GM12878 (cell line): ENCODE data around the gene RGS5. TPM values are rescaled to one million over a fixed set of nuclear protein-coding genes. Genes with fewer than 3 reads are reported as not detected.

Source experiments
- ATAC-seq: fragments of 200-7000 bp; cut with Tn5 transposase; 3 replicates; pipeline ENCODE4 v1.9.1; 2020; ENCODE audit warnings: mild to moderate bottlenecking, moderate library complexity
- BruUV-seq: library from RNA; stranded (reverse); fragments of 400-500 nt; replicated peaks from 2 replicates; lab custom pipeline; 2021; lab: Mats Ljungman, UMichigan
- CTCF ChIA-PET: fragments of 300-600 bp; sonication (Branson Sonifier 250); formaldehyde crosslinking; extraction: SDS; loops from one replicate; lab custom pipeline; 2021; ENCODE audit warnings: inconsistent platforms; lab: Yijun Ruan, JAX
- POLR2A ChIA-PET: fragments of 350-600 bp; formaldehyde crosslinking; extraction: SDS; loops from one replicate; lab custom pipeline; 2021; ENCODE audit warnings: inconsistent platforms; lab: Charles Lee
- RAD21 ChIA-PET: fragments of 300-600 bp; sonication (Branson Sonifier 250); formaldehyde crosslinking; loops from one replicate; lab custom pipeline; 2023; ENCODE audit warnings: antibody characterized with exemption; ENCODE audit not compliant: unreplicated experiment; lab: Charles Lee
- SMC1A ChIA-PET: fragments of 300-600 bp; sonication (Branson Sonifier 250); formaldehyde crosslinking; loops from one replicate; lab custom pipeline; 2023; ENCODE audit not compliant: unreplicated experiment, uncharacterized antibody; lab: Charles Lee
- DNase-seq: peaks from one replicate; pipeline ENCODE4 v3.0.0-alpha.2; 2011; ENCODE audit warnings: low read depth, low spot score
- FAIRE-seq: peaks from 3 replicates; lab custom pipeline; 2011; peaks lifted over from hg19 to GRCh38; lab: Jason Lieb, UNC
- H2AFZ ChIP-seq: 2 replicates; pipeline ENCODE4 v1.6.0; 2011; ENCODE audit warnings: low read depth, low read length, control low read depth; ENCODE audit not compliant: control insufficient read depth
- H3K27ac ChIP-seq: 2 replicates; pipeline ENCODE4 v1.5.1; 2011; ENCODE audit warnings: control low read depth; ENCODE audit not compliant: control insufficient read depth, insufficient read depth
- H3K27me3 ChIP-seq, 2 experiments: replicated peaks in 1 of 2; 2 replicates each; pipeline versions ENCODE4 v1.6.0 to v1.6.1; 2011; ENCODE audit warnings: low read length in 1 of 2; ENCODE audit not compliant: control insufficient read depth in 2 of 2, insufficient read depth in 2 of 2
- H3K36me3 ChIP-seq, 2 experiments: 2 replicates each; pipeline ENCODE4 v1.5.1; 2011; ENCODE audit warnings: low read length in 1 of 2; ENCODE audit not compliant: control insufficient read depth in 2 of 2, insufficient read depth in 2 of 2
- H3K4me1 ChIP-seq: 2 replicates; pipeline ENCODE4 v1.6.1; 2011; ENCODE audit warnings: mild to moderate bottlenecking, low read length, moderate library complexity, mixed read lengths; ENCODE audit not compliant: control insufficient read depth, insufficient read depth
- H3K4me2 ChIP-seq: 2 replicates; pipeline ENCODE4 v1.6.0; 2011; ENCODE audit warnings: control low read depth; ENCODE audit not compliant: control insufficient read depth, insufficient read depth
- H3K4me3 ChIP-seq: fragments of 200-600 bp; sonication (generic); 2 replicates; pipeline ENCODE4 v1.5.1; 2016
- H3K79me2 ChIP-seq: 2 replicates; pipeline ENCODE4 v1.6.0; 2011; ENCODE audit warnings: low read length; ENCODE audit not compliant: control insufficient read depth, insufficient read depth
- H3K9ac ChIP-seq: 2 replicates; pipeline ENCODE4 v1.8.0; 2011; ENCODE audit warnings: low read length, control low read depth, mixed read lengths; ENCODE audit not compliant: control insufficient read depth, insufficient read depth
- H3K9me3 ChIP-seq: replicated peaks from 3 replicates; pipeline ENCODE4 v1.5.1; 2011; ENCODE audit warnings: mild to moderate bottlenecking, low read length; ENCODE audit not compliant: control insufficient read depth, insufficient read depth
- H4K20me1 ChIP-seq: 2 replicates; pipeline ENCODE4 v1.6.0; 2011; ENCODE audit not compliant: control insufficient read depth, insufficient read depth
- ATF7 ChIP-seq: fragments of 450-650 bp; IDR thresholded peaks from 2 replicates; pipeline ENCODE4 v1.6.1; 2016; ENCODE audit warnings: low read depth, mild to moderate bottlenecking
- IKZF1 ChIP-seq: fragments of 450-650 bp; conservative IDR thresholded peaks from 2 replicates; pipeline ENCODE4 v1.6.1; 2017; ENCODE audit warnings: antibody characterized with exemption, mild to moderate bottlenecking
- MEF2B ChIP-seq: fragments of 450-650 bp; IDR thresholded peaks from 2 replicates; pipeline ENCODE4 v1.6.1; 2018; ENCODE audit warnings: mild to moderate bottlenecking, moderate library complexity; ENCODE audit not compliant: partially characterized antibody, poor library complexity, severe bottlenecking
- SREBF1 ChIP-seq: IDR thresholded peaks from 2 replicates; pipeline ENCODE4 v1.6.1; 2012; ENCODE audit warnings: mild to moderate bottlenecking, low read length
- ZNF622 ChIP-seq: fragments of 450-650 bp; IDR thresholded peaks from 2 replicates; pipeline ENCODE4 v1.6.1; 2017; ENCODE audit warnings: mild to moderate bottlenecking, inconsistent platforms
- WGBS: methylation state at CpG from one replicate; pipeline ENCODE4 v1.1.6; 2016; ENCODE audit warnings: low lambda C conversion rate; ENCODE audit not compliant: insufficient replicate concordance, insufficient coverage; ENCODE audit errors: missing lambda C conversion rate; 5-methylcytosine and 5-hydroxymethylcytosine counted together
- in situ Hi-C: fragments of 300-500 bp; cut with MboI; formaldehyde crosslinking; loops from 9 replicates; pipeline ENCODE4 v1.14.3; 2018; ENCODE audit warnings: mixed read lengths
- intact Hi-C: fragments of 100-400 bp; cut with micrococcal nuclease; formaldehyde crosslinking; loops from one replicate; pipeline ENCODE4 v1.14.2; 2022; ENCODE audit not compliant: unreplicated experiment
- polyA plus RNA-seq, 11 experiments: library from polyadenylated mRNA; depleted of rRNA in 4 of 11; unstranded in 6 of 11; stranded (reverse) in 5 of 11; fragments of >200 nt; fragmentation: Nextera tagmentation in 4 of 11; fragmentation: Illumina TruSeq in 1 of 11; extraction: Ambion mirVana in 4 of 11; extraction: Trizol in 1 of 11; gene quantifications; 1 replicate in 1 of 11; 2 replicates in 10 of 11; pipeline versions ENCODE4 v1.2.1 to v1.2.3, GENCODE V29; 2011 to 2016; ENCODE audit warnings: inconsistent platforms in 2 of 11, missing spikeins in 2 of 11, low read depth in 1 of 11
- total RNA-seq, 4 experiments: library from RNA; depleted of rRNA in 3 of 4; stranded (reverse); fragments of >200 nt in 3 of 4; fragmentation: Illumina TruSeq in 1 of 4; extraction: Trizol in 1 of 4; gene quantifications; 2 replicates each; pipeline versions ENCODE4 v1.2.1 to v1.2.3, GENCODE V29; 2013 to 2021
- TF ChIP-seq, protein P1 (sequence below): fragments of 450-650 bp; IDR thresholded peaks from 2 replicates; pipeline ENCODE4 v1.6.1; 2016; ENCODE audit warnings: mild to moderate bottlenecking
- TF ChIP-seq, protein P2 (sequence below): IDR thresholded peaks from 2 replicates; pipeline ENCODE4 v1.6.1; 2012; ENCODE audit warnings: low read depth, low read length, improper control_type of control experiment
- TF ChIP-seq, protein P3 (sequence below): fragments of 450-650 bp; IDR thresholded peaks from 2 replicates; pipeline ENCODE4 v1.6.1; 2017; ENCODE audit warnings: mild to moderate bottlenecking, moderate library complexity
- TF ChIP-seq, protein P4 (sequence below): fragments of 450-650 bp; IDR thresholded peaks from 2 replicates; pipeline ENCODE4 v1.6.1; 2018; ENCODE audit warnings: mild to moderate bottlenecking, low read depth, moderate library complexity; ENCODE audit not compliant: partially characterized antibody

The RGS5 gene
- total and polyA plus RNA-seq, 10 of the 15 experiments (the other 5 are each of a cell fraction or from before 2014, with no cell fraction given) = 0.63 to 7.4 (median 2.8) TPM

DNA sequence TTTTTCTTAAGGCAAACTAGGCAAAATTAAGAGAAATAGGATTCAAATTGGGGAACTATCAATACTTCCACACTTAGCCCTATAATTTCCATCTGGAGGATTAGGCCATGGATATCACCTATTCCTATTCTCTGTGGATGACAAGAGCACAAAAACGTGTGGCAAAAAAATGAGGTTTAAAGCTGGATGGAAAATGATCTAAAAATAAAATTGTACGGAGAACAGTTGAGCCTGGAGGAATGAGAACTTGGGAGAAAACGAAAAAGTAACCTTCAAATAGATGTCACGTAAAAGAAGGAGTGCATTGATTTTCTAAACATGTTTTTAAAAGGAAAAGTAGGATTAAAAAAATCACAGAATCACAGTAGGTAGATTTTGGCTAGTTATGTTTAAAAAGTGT is 77.9 kb downstream of the RGS5 start:
- intact Hi-C loops = no loop called here
- no peaks in the 10 kb centered on the region for H3K79me2 ChIP-seq
- TF ChIP-seq SREBF1 = no peak
- TF ChIP-seq, protein P1, sequence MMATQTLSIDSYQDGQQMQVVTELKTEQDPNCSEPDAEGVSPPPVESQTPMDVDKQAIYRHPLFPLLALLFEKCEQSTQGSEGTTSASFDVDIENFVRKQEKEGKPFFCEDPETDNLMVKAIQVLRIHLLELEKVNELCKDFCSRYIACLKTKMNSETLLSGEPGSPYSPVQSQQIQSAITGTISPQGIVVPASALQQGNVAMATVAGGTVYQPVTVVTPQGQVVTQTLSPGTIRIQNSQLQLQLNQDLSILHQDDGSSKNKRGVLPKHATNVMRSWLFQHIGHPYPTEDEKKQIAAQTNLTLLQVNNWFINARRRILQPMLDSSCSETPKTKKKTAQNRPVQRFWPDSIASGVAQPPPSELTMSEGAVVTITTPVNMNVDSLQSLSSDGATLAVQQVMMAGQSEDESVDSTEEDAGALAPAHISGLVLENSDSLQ = no peak
- TF ChIP-seq, all 136 proteins: peak for 0
- Histone ChIP-seq H3K9ac (no peak overlapping the region), H3K27me3 (peaks cover 0 to 6% of the 10 kb centered on the region in 2 experiments; a peak in 2 of 4 replicates), H4K20me1 (no peaks in the 10 kb centered on the region), H3K9me3 (no peaks in the 10 kb centered on the region), H2AFZ (no peak overlapping the region), H3K27ac (no peak overlapping the region), H3K36me3 (no peaks in the 10 kb centered on the region), H3K4me3 (no peak overlapping the region), H3K4me2 (no peak overlapping the region), H3K4me1 (no peaks in the 10 kb centered on the region)
- ChIA-PET POLR2A (no interaction called here), CTCF (no interaction called here), SMC1A (no interaction called here), RAD21 (no interaction called here)
- BruUV-seq = no TSS peak
- WGBS = 21% methylated on average over 4 of the region's 4 CpGs
- no peak for DNase-seq
- ATAC-seq = no peak
- no peak for FAIRE-seq
- in situ Hi-C loops = no loop called here

DNA sequence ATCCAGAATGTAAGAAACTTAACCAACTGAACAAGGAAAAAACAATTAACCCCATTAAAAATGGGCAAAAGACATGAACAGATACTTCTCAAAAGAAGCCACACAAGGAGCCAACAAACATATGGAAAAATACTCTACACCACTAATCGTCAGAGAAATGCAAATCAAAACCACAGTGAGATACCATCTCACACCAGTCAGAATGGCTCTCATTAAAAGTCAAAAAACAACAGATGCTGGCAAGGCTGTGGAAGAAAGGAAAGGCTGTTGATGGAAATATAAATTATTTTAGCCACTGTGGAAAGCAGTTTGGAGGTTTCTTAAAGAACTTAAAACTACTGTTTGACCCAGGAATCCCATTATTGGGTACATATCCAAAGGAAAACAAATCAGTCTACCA is 82.3 kb downstream of the RGS5 start:
- H3K9me3 ChIP-seq = no peaks in the 10 kb centered on the region
- no peak for FAIRE-seq
- no peaks in the 10 kb centered on the region for H3K36me3 ChIP-seq
- H2AFZ ChIP-seq = no peak overlapping the region
- H3K4me3 ChIP-seq = no peak overlapping the region
- POLR2A ChIA-PET = no interaction called here
- no TSS peak for BruUV-seq
- H4K20me1 ChIP-seq = no peaks in the 10 kb centered on the region
- no peak overlapping the region for H3K9ac ChIP-seq
- no peaks in the 10 kb centered on the region for H3K4me1 ChIP-seq
- no peak for DNase-seq
- no peak overlapping the region for H3K4me2 ChIP-seq
- H3K79me2 ChIP-seq = no peaks in the 10 kb centered on the region
- in situ Hi-C loops = no loop called here
- SMC1A ChIA-PET = interaction anchor here (1.2 kb wide), 1 partner anchor 193 kb away, joined by 3 read pairs; no protein-coding TSS in a partner anchor
- no peaks in the 10 kb centered on the region for H3K27me3 ChIP-seq
- H3K27ac ChIP-seq = no peak overlapping the region
- intact Hi-C loops = no loop called here
- CTCF ChIA-PET = no interaction called here
- 0% methylated on average over 1 of the region's 1 CpG for WGBS
- RAD21 ChIA-PET = no interaction called here
- no peak for ATAC-seq
- TF ChIP-seq IKZF1 (no peak), ATF7 (no peak), MEF2B (no peak), ZNF622 (no peak)
- TF ChIP-seq, protein P2, sequence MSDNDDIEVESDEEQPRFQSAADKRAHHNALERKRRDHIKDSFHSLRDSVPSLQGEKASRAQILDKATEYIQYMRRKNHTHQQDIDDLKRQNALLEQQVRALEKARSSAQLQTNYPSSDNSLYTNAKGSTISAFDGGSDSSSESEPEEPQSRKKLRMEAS = no peak
- TF ChIP-seq, protein P3, sequence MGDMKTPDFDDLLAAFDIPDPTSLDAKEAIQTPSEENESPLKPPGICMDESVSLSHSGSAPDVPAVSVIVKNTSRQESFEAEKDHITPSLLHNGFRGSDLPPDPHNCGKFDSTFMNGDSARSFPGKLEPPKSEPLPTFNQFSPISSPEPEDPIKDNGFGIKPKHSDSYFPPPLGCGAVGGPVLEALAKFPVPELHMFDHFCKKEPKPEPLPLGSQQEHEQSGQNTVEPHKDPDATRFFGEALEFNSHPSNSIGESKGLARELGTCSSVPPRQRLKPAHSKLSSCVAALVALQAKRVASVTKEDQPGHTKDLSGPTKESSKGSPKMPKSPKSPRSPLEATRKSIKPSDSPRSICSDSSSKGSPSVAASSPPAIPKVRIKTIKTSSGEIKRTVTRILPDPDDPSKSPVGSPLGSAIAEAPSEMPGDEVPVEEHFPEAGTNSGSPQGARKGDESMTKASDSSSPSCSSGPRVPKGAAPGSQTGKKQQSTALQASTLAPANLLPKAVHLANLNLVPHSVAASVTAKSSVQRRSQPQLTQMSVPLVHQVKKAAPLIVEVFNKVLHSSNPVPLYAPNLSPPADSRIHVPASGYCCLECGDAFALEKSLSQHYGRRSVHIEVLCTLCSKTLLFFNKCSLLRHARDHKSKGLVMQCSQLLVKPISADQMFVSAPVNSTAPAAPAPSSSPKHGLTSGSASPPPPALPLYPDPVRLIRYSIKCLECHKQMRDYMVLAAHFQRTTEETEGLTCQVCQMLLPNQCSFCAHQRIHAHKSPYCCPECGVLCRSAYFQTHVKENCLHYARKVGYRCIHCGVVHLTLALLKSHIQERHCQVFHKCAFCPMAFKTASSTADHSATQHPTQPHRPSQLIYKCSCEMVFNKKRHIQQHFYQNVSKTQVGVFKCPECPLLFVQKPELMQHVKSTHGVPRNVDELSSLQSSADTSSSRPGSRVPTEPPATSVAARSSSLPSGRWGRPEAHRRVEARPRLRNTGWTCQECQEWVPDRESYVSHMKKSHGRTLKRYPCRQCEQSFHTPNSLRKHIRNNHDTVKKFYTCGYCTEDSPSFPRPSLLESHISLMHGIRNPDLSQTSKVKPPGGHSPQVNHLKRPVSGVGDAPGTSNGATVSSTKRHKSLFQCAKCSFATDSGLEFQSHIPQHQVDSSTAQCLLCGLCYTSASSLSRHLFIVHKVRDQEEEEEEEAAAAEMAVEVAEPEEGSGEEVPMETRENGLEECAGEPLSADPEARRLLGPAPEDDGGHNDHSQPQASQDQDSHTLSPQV = no peak
- TF ChIP-seq, protein P4, sequence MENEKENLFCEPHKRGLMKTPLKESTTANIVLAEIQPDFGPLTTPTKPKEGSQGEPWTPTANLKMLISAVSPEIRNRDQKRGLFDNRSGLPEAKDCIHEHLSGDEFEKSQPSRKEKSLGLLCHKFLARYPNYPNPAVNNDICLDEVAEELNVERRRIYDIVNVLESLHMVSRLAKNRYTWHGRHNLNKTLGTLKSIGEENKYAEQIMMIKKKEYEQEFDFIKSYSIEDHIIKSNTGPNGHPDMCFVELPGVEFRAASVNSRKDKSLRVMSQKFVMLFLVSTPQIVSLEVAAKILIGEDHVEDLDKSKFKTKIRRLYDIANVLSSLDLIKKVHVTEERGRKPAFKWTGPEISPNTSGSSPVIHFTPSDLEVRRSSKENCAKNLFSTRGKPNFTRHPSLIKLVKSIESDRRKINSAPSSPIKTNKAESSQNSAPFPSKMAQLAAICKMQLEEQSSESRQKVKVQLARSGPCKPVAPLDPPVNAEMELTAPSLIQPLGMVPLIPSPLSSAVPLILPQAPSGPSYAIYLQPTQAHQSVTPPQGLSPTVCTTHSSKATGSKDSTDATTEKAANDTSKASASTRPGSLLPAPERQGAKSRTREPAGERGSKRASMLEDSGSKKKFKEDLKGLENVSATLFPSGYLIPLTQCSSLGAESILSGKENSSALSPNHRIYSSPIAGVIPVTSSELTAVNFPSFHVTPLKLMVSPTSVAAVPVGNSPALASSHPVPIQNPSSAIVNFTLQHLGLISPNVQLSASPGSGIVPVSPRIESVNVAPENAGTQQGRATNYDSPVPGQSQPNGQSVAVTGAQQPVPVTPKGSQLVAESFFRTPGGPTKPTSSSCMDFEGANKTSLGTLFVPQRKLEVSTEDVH = no peak
